SU-DHL-6 (cell line): Measurements from ENCODE around the gene PRSS56.

Experiments used
- H2AFZ ChIP-seq: fragments of 200-600 bp; sonication (generic); 2 replicates; pipeline ENCODE4 v1.6.1; 2014; ENCODE audit warnings: low read depth, mild to moderate bottlenecking, moderate library complexity, mixed read lengths, antibody characterized with exemption, low read length; ENCODE audit not compliant: severe bottlenecking
- H3F3A ChIP-seq: fragments of 200-600 bp; shearing (Covaris generic); 2 replicates; pipeline ENCODE4 v1.6.0; 2016; ENCODE audit warnings: antibody characterized with exemption, mild to moderate bottlenecking; ENCODE audit not compliant: insufficient read depth
- H3K27ac ChIP-seq: fragments of 200-600 bp; sonication (generic); 2 replicates; pipeline ENCODE4 v1.5.1; 2016; ENCODE audit warnings: low read depth, mild to moderate bottlenecking, low read length, moderate library complexity, mixed read lengths
- H3K27me3 ChIP-seq: fragments of 200-600 bp; sonication (generic), shearing (Covaris generic); 2 replicates; pipeline ENCODE4 v1.6.0; 2014; ENCODE audit warnings: mild to moderate bottlenecking, low read length
- H3K36me3 ChIP-seq: fragments of 200-600 bp; sonication (generic); 2 replicates; pipeline ENCODE4 v1.6.1; 2014; ENCODE audit warnings: mild to moderate bottlenecking, low read length, mixed read lengths
- H3K4me2 ChIP-seq: fragments of 300-600, 200-600 bp; shearing (Covaris generic), sonication (generic); 2 replicates; pipeline ENCODE4 v1.6.0; 2014; ENCODE audit warnings: low read length, low read depth, mild to moderate bottlenecking; ENCODE audit not compliant: poor library complexity, severe bottlenecking
- H3K4me3 ChIP-seq: fragments of 200-600 bp; sonication (generic); 2 replicates; pipeline ENCODE4 v1.5.1; 2014; ENCODE audit warnings: antibody characterized with exemption, low read length, mild to moderate bottlenecking, mixed read lengths; ENCODE audit not compliant: insufficient read depth, poor library complexity, severe bottlenecking
- H3K79me2 ChIP-seq: fragments of 200-600 bp; sonication (generic); 2 replicates; pipeline ENCODE4 v1.6.1; 2014; ENCODE audit warnings: mild to moderate bottlenecking, low read length, moderate library complexity; ENCODE audit not compliant: insufficient read depth
- H3K9ac ChIP-seq: fragments of 200-600 bp; sonication (generic); 2 replicates; pipeline ENCODE4 v1.7.0; 2014; ENCODE audit warnings: mild to moderate bottlenecking, low read length
- H3K9me2 ChIP-seq: fragments of 200-600 bp; sonication (generic); replicated peaks from 2 replicates; pipeline ENCODE4 v1.6.1; 2014; ENCODE audit warnings: low read length; ENCODE audit not compliant: insufficient read depth
- H3K9me3 ChIP-seq: fragments of 200-600 bp; sonication (generic); 2 replicates; pipeline ENCODE4 v1.6.1; 2014; ENCODE audit warnings: low read length, mixed read lengths; ENCODE audit not compliant: insufficient read depth
- H4K20me1 ChIP-seq: fragments of 200-600 bp; sonication (generic); 2 replicates; pipeline ENCODE4 v1.6.1; 2014; ENCODE audit warnings: low read depth, mild to moderate bottlenecking, antibody characterized with exemption, low read length, moderate library complexity, mixed read lengths
- CTCF ChIP-seq: fragments of 200-600 bp; sonication (generic); IDR thresholded peaks from one replicate; pipeline ENCODE4 v1.5.1; 2017; ENCODE audit warnings: antibody characterized with exemption, mild to moderate bottlenecking, low read length, moderate library complexity; ENCODE audit not compliant: insufficient read depth, poor library complexity, severe bottlenecking
- EZH2phosphoT487 ChIP-seq: fragments of 200-600 bp; sonication (generic), shearing (Covaris generic); conservative IDR thresholded peaks from 2 replicates; pipeline ENCODE4 v1.6.1; 2018; ENCODE audit warnings: mild to moderate bottlenecking, antibody characterized with exemption, low read length, moderate library complexity, mixed read lengths

PRSS56 gene

GRCh38 chr2:232493701-232494474 is 26.3 kb upstream of the PRSS56 start:
- TF ChIP-seq CTCF (no peak), EZH2phosphoT487 (no peak)
- no peaks in the 10 kb centered on the region for H3K79me2 ChIP-seq
- H3K4me3 ChIP-seq = no peak overlapping the region
- no peak overlapping the region for H3K9ac ChIP-seq
- H3K27ac ChIP-seq = no peak overlapping the region
- no peaks in the 10 kb centered on the region for H3K36me3 ChIP-seq
- no peaks in the 10 kb centered on the region for H3K27me3 ChIP-seq
- no peak overlapping the region for H2AFZ ChIP-seq
- no peaks in the 10 kb centered on the region for H4K20me1 ChIP-seq
- no peaks in the 10 kb centered on the region for H3K9me3 ChIP-seq
- H3K9me2 ChIP-seq = no peaks in the 10 kb centered on the region
- no peaks in the 10 kb centered on the region for H3F3A ChIP-seq
- H3K4me2 ChIP-seq = no peak overlapping the region

GRCh38 chr2:232494542-232494941 is 25.6 kb upstream of the PRSS56 start:
- Histone ChIP-seq H4K20me1 (no peaks in the 10 kb centered on the region), H3K79me2 (no peaks in the 10 kb centered on the region), H3K27ac (no peak overlapping the region), H3K4me3 (no peak overlapping the region), H3K27me3 (no peaks in the 10 kb centered on the region), H3K9me3 (no peaks in the 10 kb centered on the region), H2AFZ (no peak overlapping the region), H3K9ac (no peak overlapping the region), H3K4me2 (no peak overlapping the region), H3F3A (no peaks in the 10 kb centered on the region), H3K9me2 (no peaks in the 10 kb centered on the region), H3K36me3 (no peaks in the 10 kb centered on the region)
- TF ChIP-seq EZH2phosphoT487 (no peak), CTCF (no peak)

- Histone ChIP-seq H3K4me3 (no peak overlapping the region), H4K20me1 (no peaks in the 10 kb centered on the region), H2AFZ (no peak overlapping the region), H3K79me2 (no peaks in the 10 kb centered on the region), H3K9me3 (no peaks in the 10 kb centered on the region), H3K27ac (no peak overlapping the region), H3K4me2 (no peak overlapping the region), H3K27me3 (no peaks in the 10 kb centered on the region), H3K36me3 (no peaks in the 10 kb centered on the region), H3K9ac (no peak overlapping the region), H3F3A (no peaks in the 10 kb centered on the region), H3K9me2 (no peaks in the 10 kb centered on the region)
- TF ChIP-seq EZH2phosphoT487 = no peak
- TF ChIP-seq CTCF = no peak
These were observed 24.9 kb upstream of the PRSS56 start for GRCh38 chr2:232495292-232495691.
